B cell (primary cell): ENCODE data around the gene SELENBP1.

Source experiments
- CTCF ChIP-seq: fragments of 200-600 bp; IDR thresholded peaks from one replicate; pipeline ENCODE4 v1.8.0; 2022; ENCODE audit warnings: antibody characterized with exemption, mild to moderate bottlenecking
- EZH2 ChIP-seq: IDR thresholded peaks from 2 replicates; pipeline ENCODE4 v1.6.1; 2012; ENCODE audit warnings: borderline replicate concordance, low read depth, mild to moderate bottlenecking, moderate library complexity, low read length; ENCODE audit not compliant: insufficient read depth, poor library complexity, severe bottlenecking

GRCh38 chr1:151326619-151327222 is 45.8 kb downstream of the SELENBP1 start:
- TF ChIP-seq CTCF (no peak), EZH2 (no peak)
